ENCODE measurements around the gene SMAD4. TPM values are rescaled to one million over a fixed set of nuclear protein-coding genes. Genes with fewer than 3 reads are reported as not detected.

Gene SMAD4
- total RNA-seq, 4 donors from 2014 or later = 163 to 305 (median 250) TPM

GRCh38 chr18:51082571-51083267 lies 52.7 kb downstream of the SMAD4 start:
- H3K27ac ChIP-seq = peak overlapping the region in 1 of 3 donors; percentile 11
- peaks cover 7 to 9% of the 10 kb centered on the region in 2 donors for H3K4me1 ChIP-seq
- intact Hi-C loops (cut with DNase I) = no loop called here
- TF ChIP-seq POLR2A (IDR thresholded peaks at IDR 0.05) (no peak), CTCF (IDR thresholded peaks at IDR 0.05) (no peak)
- WGBS, 2 donors = 15 to 21% methylated on average over 2 of the region's 2 CpGs
- H3K27me3 ChIP-seq = no peaks in the 10 kb centered on the region
- no peak overlapping the region for H3K4me3 ChIP-seq (replicated peaks in 1 of 3)
- no peak for DNase-seq
- H3K9me3 ChIP-seq = no peaks in the 10 kb centered on the region
- peaks cover 22 to 25% of the 10 kb centered on the region in 2 donors for H3K36me3 ChIP-seq

GRCh38 chr18:51083398-51083797 lies 53.4 kb downstream of the SMAD4 start:
- intact Hi-C loops (cut with DNase I) = no loop called here
- Histone ChIP-seq H3K27me3 (no peaks in the 10 kb centered on the region), H3K27ac (no peak overlapping the region), H3K9me3 (no peaks in the 10 kb centered on the region), H3K36me3 (peaks cover 19 to 21% of the 10 kb centered on the region in 2 donors), H3K4me3 (replicated peaks in 1 of 3) (no peak overlapping the region), H3K4me1 (peaks cover 7 to 9% of the 10 kb centered on the region in 2 donors)
- DNase-seq = no peak
- TF ChIP-seq CTCF (IDR thresholded peaks at IDR 0.05) = no peak
- TF ChIP-seq POLR2A (IDR thresholded peaks at IDR 0.05) = no peak
- 92% methylated on average over 1 of the region's 1 CpG for WGBS, 2 donors

- no peaks in the 10 kb centered on the region for H3K4me1 ChIP-seq
- H3K27me3 ChIP-seq = no peaks in the 10 kb centered on the region
- H3K36me3 ChIP-seq = peaks cover 0 to 6% of the 10 kb centered on the region in 2 donors
- intact Hi-C loops (cut with DNase I) = no loop called here
- no peak overlapping the region for H3K27ac ChIP-seq
- 95 to 97% methylated on average over 1 of the region's 1 CpG for WGBS, 2 donors
- no peak overlapping the region for H3K4me3 ChIP-seq (replicated peaks in 1 of 3)
- no peak for DNase-seq
- H3K9me3 ChIP-seq = no peaks in the 10 kb centered on the region
- no peak for TF ChIP-seq POLR2A (IDR thresholded peaks at IDR 0.05)
- TF ChIP-seq CTCF (IDR thresholded peaks at IDR 0.05) = no peak
Observed at GRCh38 chr18:51088410-51088809, 58.4 kb downstream of the SMAD4 start.

GRCh38 chr18:51089691-51090090 lies 59.7 kb downstream of the SMAD4 start:
- H3K4me3 ChIP-seq (replicated peaks in 1 of 3) = no peak overlapping the region
- H3K36me3 ChIP-seq = peaks cover 0 to 2% of the 10 kb centered on the region in 2 donors
- 94 to 95% methylated on average over 4 of the region's 4 CpGs for WGBS, 2 donors
- no peak for TF ChIP-seq POLR2A (IDR thresholded peaks at IDR 0.05)
- no peak for TF ChIP-seq CTCF (IDR thresholded peaks at IDR 0.05)
- no peaks in the 10 kb centered on the region for H3K9me3 ChIP-seq
- H3K4me1 ChIP-seq = no peaks in the 10 kb centered on the region
- H3K27ac ChIP-seq = no peak overlapping the region
- no peaks in the 10 kb centered on the region for H3K27me3 ChIP-seq
- no peak for DNase-seq
- intact Hi-C loops (cut with DNase I) = no loop called here

GRCh38 chr18:51091270-51091669 lies 61.3 kb downstream of the SMAD4 start:
- intact Hi-C loops (cut with DNase I) = no loop called here
- Histone ChIP-seq H3K27ac (no peak overlapping the region), H3K9me3 (no peaks in the 10 kb centered on the region), H3K4me3 (replicated peaks in 1 of 3) (no peak overlapping the region), H3K36me3 (no peaks in the 10 kb centered on the region), H3K27me3 (no peaks in the 10 kb centered on the region), H3K4me1 (no peaks in the 10 kb centered on the region)
- TF ChIP-seq POLR2A (IDR thresholded peaks at IDR 0.05) (no peak), CTCF (IDR thresholded peaks at IDR 0.05) (no peak)
- 83 to 84% methylated on average over 5 of the region's 5 CpGs for WGBS, 2 donors
- no peak for DNase-seq
